ENCODE measurements around the gene STRN4. TPM values are rescaled to one million over a fixed set of nuclear protein-coding genes. Genes with fewer than 3 reads are reported as not detected.

Gene STRN4
- total RNA-seq, 1 donor from 2014 or later = 151 TPM

DNA sequence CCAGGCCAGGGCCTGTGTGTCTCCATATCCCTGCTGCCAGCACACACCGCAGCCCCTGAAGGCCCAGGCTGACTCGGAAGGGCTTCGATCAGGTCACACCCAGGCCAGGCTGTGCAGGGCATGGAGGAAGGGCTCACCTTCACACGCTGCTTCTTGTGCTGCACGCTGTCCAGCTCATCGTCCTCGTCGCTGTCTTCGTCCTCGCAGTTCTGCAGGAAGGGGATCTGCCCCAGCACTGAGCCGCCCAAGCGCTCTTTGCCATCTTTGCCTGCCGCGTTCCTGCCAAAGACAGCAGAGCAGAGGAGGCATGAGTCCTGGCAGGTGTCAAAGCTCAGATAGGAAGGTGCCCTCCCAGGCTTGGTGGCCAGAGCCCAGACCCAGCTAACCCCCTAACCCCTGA lies 15.7 kb downstream of the STRN4 start:
- peaks cover 85 to 89% of the 10 kb centered on the region in 2 donors for H3K36me3 ChIP-seq
- H3K27me3 ChIP-seq = no peaks in the 10 kb centered on the region
- H3K4me3 ChIP-seq = no peak overlapping the region
- H3K27ac ChIP-seq = no peak overlapping the region
- TF ChIP-seq, protein P1, sequence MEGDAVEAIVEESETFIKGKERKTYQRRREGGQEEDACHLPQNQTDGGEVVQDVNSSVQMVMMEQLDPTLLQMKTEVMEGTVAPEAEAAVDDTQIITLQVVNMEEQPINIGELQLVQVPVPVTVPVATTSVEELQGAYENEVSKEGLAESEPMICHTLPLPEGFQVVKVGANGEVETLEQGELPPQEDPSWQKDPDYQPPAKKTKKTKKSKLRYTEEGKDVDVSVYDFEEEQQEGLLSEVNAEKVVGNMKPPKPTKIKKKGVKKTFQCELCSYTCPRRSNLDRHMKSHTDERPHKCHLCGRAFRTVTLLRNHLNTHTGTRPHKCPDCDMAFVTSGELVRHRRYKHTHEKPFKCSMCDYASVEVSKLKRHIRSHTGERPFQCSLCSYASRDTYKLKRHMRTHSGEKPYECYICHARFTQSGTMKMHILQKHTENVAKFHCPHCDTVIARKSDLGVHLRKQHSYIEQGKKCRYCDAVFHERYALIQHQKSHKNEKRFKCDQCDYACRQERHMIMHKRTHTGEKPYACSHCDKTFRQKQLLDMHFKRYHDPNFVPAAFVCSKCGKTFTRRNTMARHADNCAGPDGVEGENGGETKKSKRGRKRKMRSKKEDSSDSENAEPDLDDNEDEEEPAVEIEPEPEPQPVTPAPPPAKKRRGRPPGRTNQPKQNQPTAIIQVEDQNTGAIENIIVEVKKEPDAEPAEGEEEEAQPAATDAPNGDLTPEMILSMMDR (IDR thresholded peaks at IDR 0.05) = no peak
- intact Hi-C loops (cut with DNase I) = no loop called here
- no peaks in the 10 kb centered on the region for H3K9me3 ChIP-seq
- no peaks in the 10 kb centered on the region for H3K4me1 ChIP-seq
- DNase-seq (ENCODE audit: low spot score in 2 of 2) = no peak

DNA sequence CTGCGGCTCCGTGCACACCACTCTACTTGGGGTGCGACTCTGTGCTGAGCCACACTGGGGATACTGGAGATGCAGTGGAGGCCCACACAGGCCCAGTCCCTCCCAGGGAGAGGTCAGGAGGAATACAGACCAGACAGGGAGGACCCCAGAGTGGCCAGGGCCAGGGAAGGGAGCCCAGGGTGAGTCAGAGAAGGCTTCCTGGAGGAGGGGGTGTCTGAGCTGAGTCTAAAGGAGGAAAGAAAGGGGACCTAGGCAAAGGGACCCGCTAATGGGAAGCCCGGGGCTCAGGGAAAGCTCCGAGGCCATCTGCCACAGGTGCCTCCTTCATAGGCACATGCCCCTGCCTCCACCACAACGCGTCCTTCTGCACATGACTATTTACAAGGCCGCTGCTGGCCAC lies 16.1 kb downstream of the STRN4 start:
- TF ChIP-seq, protein P1 (IDR thresholded peaks at IDR 0.05) = no peak
- Histone ChIP-seq H3K9me3 (no peaks in the 10 kb centered on the region), H3K27ac (no peak overlapping the region), H3K4me3 (no peak overlapping the region), H3K4me1 (no peaks in the 10 kb centered on the region), H3K27me3 (no peaks in the 10 kb centered on the region), H3K36me3 (peaks cover 85 to 89% of the 10 kb centered on the region in 2 donors)
- intact Hi-C loops (cut with DNase I) = no loop called here
- DNase-seq (ENCODE audit: low spot score in 2 of 2) = no peak

DNA sequence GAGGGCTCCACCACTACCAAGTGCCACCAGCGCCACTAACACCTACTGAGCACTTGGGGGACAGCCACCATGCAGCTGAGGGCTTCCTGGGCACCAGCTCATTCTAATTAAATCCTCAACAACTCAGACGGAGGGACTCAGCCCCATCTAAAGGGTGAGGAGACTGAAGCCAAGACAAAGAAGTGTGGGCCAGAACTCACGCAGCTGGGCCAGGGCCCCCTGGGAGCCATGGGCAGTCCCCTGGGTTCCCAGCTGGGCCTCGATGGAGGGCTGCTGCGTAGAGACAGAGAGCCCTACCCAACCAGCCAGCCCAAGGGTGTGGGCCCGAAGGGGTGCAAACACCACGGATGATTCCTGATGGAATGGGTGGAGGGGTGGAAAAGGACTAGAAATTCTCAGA lies 16.6 kb downstream of the STRN4 start:
- TF ChIP-seq, protein P1 (IDR thresholded peaks at IDR 0.05) = no peak
- Histone ChIP-seq H3K9me3 (no peaks in the 10 kb centered on the region), H3K4me1 (no peaks in the 10 kb centered on the region), H3K4me3 (no peak overlapping the region), H3K36me3 (peaks cover 89 to 90% of the 10 kb centered on the region in 2 donors), H3K27me3 (no peaks in the 10 kb centered on the region), H3K27ac (no peak overlapping the region)
- intact Hi-C loops (cut with DNase I) = no loop called here
- no peak for DNase-seq (ENCODE audit: low spot score in 2 of 2)

DNA sequence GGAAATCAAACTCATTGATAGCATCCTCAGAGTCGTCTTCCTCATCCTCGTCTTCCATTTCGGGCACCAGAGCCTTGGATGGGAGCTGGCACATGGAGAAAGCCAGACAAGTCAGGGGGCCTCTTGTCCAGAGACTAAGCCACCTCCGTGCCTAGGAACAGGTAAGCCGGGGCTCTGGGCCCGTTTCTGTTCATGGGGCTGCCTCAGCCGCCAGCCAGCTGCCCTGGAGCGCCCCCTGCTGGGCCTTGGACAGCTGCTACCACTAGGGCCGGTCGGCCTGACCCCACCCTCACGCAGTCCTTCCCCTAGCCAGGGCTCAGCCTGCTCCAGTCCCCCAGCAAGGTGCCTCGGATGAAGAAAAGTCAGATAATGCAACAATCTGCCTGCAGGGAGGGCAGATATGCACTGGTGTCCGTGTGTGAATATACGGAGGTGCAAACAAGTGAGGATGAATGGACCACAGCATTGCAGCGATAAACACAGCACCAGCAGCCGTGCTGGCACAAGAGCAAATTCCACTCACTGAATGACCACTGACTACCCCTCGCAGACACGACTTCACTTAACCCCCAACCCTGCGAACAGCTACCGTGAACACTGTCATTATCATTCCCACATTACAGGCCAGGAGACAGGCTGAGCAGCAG lies 17.4 kb downstream of the STRN4 start:
- intact Hi-C loops (cut with DNase I) = loop anchor here (1.0 kb wide), 1 partner anchor 25 kb away; no protein-coding TSS in a partner anchor
- TF ChIP-seq, protein P1 (IDR thresholded peaks at IDR 0.05) = peak; percentile 85 to 92 (median 91)
- peaks cover 90 to 94% of the 10 kb centered on the region in 2 donors for H3K36me3 ChIP-seq

DNA sequence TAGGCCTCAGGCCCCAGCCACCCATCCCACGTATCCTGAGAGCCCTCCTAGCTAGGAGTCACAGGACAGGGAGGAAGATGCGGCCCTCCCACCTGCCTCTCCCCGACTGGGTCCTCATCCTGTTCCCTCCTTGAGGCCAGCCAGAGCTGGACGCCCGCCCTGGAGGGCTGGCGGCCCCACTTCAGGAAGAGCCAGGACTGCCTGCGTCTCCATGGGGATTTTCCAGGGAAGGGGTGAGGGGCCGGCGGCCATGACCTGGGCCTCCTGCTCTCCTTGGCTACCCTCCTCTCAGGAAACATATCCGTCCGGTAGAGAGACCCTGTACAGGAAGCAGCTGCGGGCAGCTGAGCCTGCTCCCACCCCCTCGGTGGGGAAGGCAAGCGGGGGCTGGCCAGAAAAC lies 18.0 kb downstream of the STRN4 start:
- H3K9me3 ChIP-seq = no peaks in the 10 kb centered on the region
- no peak overlapping the region for H3K27ac ChIP-seq
- no peak overlapping the region for H3K4me3 ChIP-seq
- DNase-seq (ENCODE audit: low spot score in 2 of 2) = no peak
- no peaks in the 10 kb centered on the region for H3K27me3 ChIP-seq
- H3K4me1 ChIP-seq = no peaks in the 10 kb centered on the region
- TF ChIP-seq, protein P1 (IDR thresholded peaks at IDR 0.05) = no peak
- H3K36me3 ChIP-seq = peaks cover 92 to 94% of the 10 kb centered on the region in 2 donors
- intact Hi-C loops (cut with DNase I) = loop anchor here (1.0 kb wide), 1 partner anchor 24 kb away; no protein-coding TSS in a partner anchor

More for the DNA sequence above, 17.4 kb downstream of the STRN4 start:
- H3K4me3 ChIP-seq = no peak overlapping the region
- no peak overlapping the region for H3K27ac ChIP-seq
- no peaks in the 10 kb centered on the region for H3K27me3 ChIP-seq
- H3K9me3 ChIP-seq = no peaks in the 10 kb centered on the region
- no peaks in the 10 kb centered on the region for H3K4me1 ChIP-seq
- DNase-seq (ENCODE audit: low spot score in 2 of 2) = no peak
